ENCODE data around the gene ATP8A1.

Gene ATP8A1

GRCh38 chr4:42543762-42544161, 113.1 kb downstream of the ATP8A1 start:
- no peak overlapping the region for H3K27ac ChIP-seq (ENCODE audit: poor library complexity, severe bottlenecking)
- H3K9me3 ChIP-seq (ENCODE audit: severe bottlenecking), result no peaks in the 10 kb centered on the region
- H3K4me1 ChIP-seq (ENCODE audit: insufficient read depth, poor library complexity, severe bottlenecking), result no peaks in the 10 kb centered on the region
- no peak for ATAC-seq (ENCODE audit: low read depth)
- no peaks in the 10 kb centered on the region for H3K36me3 ChIP-seq (ENCODE audit: low read depth)
- TF ChIP-seq, protein P1, sequence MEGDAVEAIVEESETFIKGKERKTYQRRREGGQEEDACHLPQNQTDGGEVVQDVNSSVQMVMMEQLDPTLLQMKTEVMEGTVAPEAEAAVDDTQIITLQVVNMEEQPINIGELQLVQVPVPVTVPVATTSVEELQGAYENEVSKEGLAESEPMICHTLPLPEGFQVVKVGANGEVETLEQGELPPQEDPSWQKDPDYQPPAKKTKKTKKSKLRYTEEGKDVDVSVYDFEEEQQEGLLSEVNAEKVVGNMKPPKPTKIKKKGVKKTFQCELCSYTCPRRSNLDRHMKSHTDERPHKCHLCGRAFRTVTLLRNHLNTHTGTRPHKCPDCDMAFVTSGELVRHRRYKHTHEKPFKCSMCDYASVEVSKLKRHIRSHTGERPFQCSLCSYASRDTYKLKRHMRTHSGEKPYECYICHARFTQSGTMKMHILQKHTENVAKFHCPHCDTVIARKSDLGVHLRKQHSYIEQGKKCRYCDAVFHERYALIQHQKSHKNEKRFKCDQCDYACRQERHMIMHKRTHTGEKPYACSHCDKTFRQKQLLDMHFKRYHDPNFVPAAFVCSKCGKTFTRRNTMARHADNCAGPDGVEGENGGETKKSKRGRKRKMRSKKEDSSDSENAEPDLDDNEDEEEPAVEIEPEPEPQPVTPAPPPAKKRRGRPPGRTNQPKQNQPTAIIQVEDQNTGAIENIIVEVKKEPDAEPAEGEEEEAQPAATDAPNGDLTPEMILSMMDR (IDR thresholded peaks at IDR 0.05; ENCODE audit: poor library complexity, severe bottlenecking), result no peak
- H3K4me3 ChIP-seq (ENCODE audit: severe bottlenecking), result no peak overlapping the region
- peaks cover 11% of the 10 kb centered on the region for H3K27me3 ChIP-seq (ENCODE audit: insufficient read depth, poor library complexity, severe bottlenecking)
- no peak for DNase-seq (ENCODE audit: low spot score)

- Histone ChIP-seq H3K36me3 (ENCODE audit: low read depth) (no peaks in the 10 kb centered on the region), H3K4me1 (ENCODE audit: insufficient read depth, poor library complexity, severe bottlenecking) (no peaks in the 10 kb centered on the region), H3K9me3 (ENCODE audit: severe bottlenecking) (no peaks in the 10 kb centered on the region), H3K27ac (ENCODE audit: poor library complexity, severe bottlenecking) (no peak overlapping the region), H3K4me3 (ENCODE audit: severe bottlenecking) (no peak overlapping the region), H3K27me3 (ENCODE audit: insufficient read depth, poor library complexity, severe bottlenecking) (peaks cover 5% of the 10 kb centered on the region)
- ATAC-seq (ENCODE audit: low read depth) (no peak), DNase-seq (ENCODE audit: low spot score) (no peak)
- TF ChIP-seq, protein P1 (IDR thresholded peaks at IDR 0.05; ENCODE audit: poor library complexity, severe bottlenecking), result no peak
Observed at GRCh38 chr4:42543126-42543525, 113.8 kb downstream of the ATP8A1 start.

GRCh38 chr4:42541647-42542046, 115.3 kb downstream of the ATP8A1 start:
- no peak for DNase-seq (ENCODE audit: low spot score)
- no peaks in the 10 kb centered on the region for H3K9me3 ChIP-seq (ENCODE audit: severe bottlenecking)
- H3K27ac ChIP-seq (ENCODE audit: poor library complexity, severe bottlenecking), result no peak overlapping the region
- TF ChIP-seq, protein P1 (IDR thresholded peaks at IDR 0.05; ENCODE audit: poor library complexity, severe bottlenecking), result no peak
- no peaks in the 10 kb centered on the region for H3K27me3 ChIP-seq (ENCODE audit: insufficient read depth, poor library complexity, severe bottlenecking)
- H3K4me3 ChIP-seq (ENCODE audit: severe bottlenecking), result no peak overlapping the region
- no peaks in the 10 kb centered on the region for H3K4me1 ChIP-seq (ENCODE audit: insufficient read depth, poor library complexity, severe bottlenecking)
- ATAC-seq (ENCODE audit: low read depth), result no peak
- H3K36me3 ChIP-seq (ENCODE audit: low read depth), result no peaks in the 10 kb centered on the region

- Histone ChIP-seq H3K4me3 (ENCODE audit: severe bottlenecking) (no peak overlapping the region), H3K27ac (ENCODE audit: poor library complexity, severe bottlenecking) (no peak overlapping the region), H3K9me3 (ENCODE audit: severe bottlenecking) (no peaks in the 10 kb centered on the region), H3K27me3 (ENCODE audit: insufficient read depth, poor library complexity, severe bottlenecking) (no peaks in the 10 kb centered on the region), H3K36me3 (ENCODE audit: low read depth) (no peaks in the 10 kb centered on the region), H3K4me1 (ENCODE audit: insufficient read depth, poor library complexity, severe bottlenecking) (no peaks in the 10 kb centered on the region)
- ATAC-seq (ENCODE audit: low read depth) (no peak), DNase-seq (ENCODE audit: low spot score) (no peak)
- TF ChIP-seq, protein P1 (IDR thresholded peaks at IDR 0.05; ENCODE audit: poor library complexity, severe bottlenecking), result no peak
Observed at GRCh38 chr4:42533042-42533441, 123.9 kb downstream of the ATP8A1 start.

GRCh38 chr4:42531341-42532030, 125.4 kb downstream of the ATP8A1 start:
- Histone ChIP-seq H3K4me1 (ENCODE audit: insufficient read depth, poor library complexity, severe bottlenecking) (no peaks in the 10 kb centered on the region), H3K4me3 (ENCODE audit: severe bottlenecking) (no peak overlapping the region), H3K9me3 (ENCODE audit: severe bottlenecking) (no peaks in the 10 kb centered on the region), H3K27me3 (ENCODE audit: insufficient read depth, poor library complexity, severe bottlenecking) (no peaks in the 10 kb centered on the region), H3K27ac (ENCODE audit: poor library complexity, severe bottlenecking) (no peak overlapping the region), H3K36me3 (ENCODE audit: low read depth) (no peaks in the 10 kb centered on the region)
- ATAC-seq (ENCODE audit: low read depth), result no peak
- DNase-seq (ENCODE audit: low spot score), result no peak
- TF ChIP-seq, protein P1 (IDR thresholded peaks at IDR 0.05; ENCODE audit: poor library complexity, severe bottlenecking), result no peak
